ENCODE data around the gene HPCAL4.

- TF ChIP-seq CTCF (IDR thresholded peaks at IDR 0.05), result no peak
- TF ChIP-seq POLR2A (IDR thresholded peaks at IDR 0.05), result no peak
- no peak for TF ChIP-seq POLR2AphosphoS5 (IDR thresholded peaks at IDR 0.05; ENCODE audit: insufficient read depth in 1 of 2, low read depth in 1 of 2)
Observed at GRCh38 chr1:39700348-39700747, 9.1 kb upstream of the HPCAL4 start.

Measured in vagina (tissue), 2 donors.